Activated naive CD4-positive, alpha-beta T cell treated with anti-CD3 and anti-CD28 coated beads, Interleukin-2, amount 50 U/mL, for 24 hours (primary cell): ENCODE measurements around the gene SFMBT2.

Experiments used
- H3K27ac Mint-ChIP-seq: one replicate; pipeline ENCODE4 v1.8.0; 2021; ENCODE audit warnings: mild to moderate bottlenecking, mixed read lengths
- H3K27me3 Mint-ChIP-seq: one replicate; pipeline ENCODE4 v1.8.0; 2021; ENCODE audit warnings: mixed read lengths
- H3K36me3 Mint-ChIP-seq: one replicate; pipeline ENCODE4 v1.8.0; 2021; ENCODE audit warnings: mixed read lengths
- H3K4me1 Mint-ChIP-seq: one replicate; pipeline ENCODE4 v1.8.0; 2021; ENCODE audit warnings: mixed read lengths
- H3K4me3 Mint-ChIP-seq: one replicate; pipeline ENCODE4 v1.8.0; 2021; ENCODE audit warnings: mild to moderate bottlenecking, mixed read lengths
- H3K9me3 Mint-ChIP-seq: one replicate; pipeline ENCODE4 v1.8.0; 2021; ENCODE audit warnings: mixed read lengths

SFMBT2 gene

GRCh38 chr10:7159517-7159916 lies 251.3 kb downstream of the SFMBT2 start:
- no peaks in the 10 kb centered on the region for H3K27me3 Mint-ChIP-seq
- no peaks in the 10 kb centered on the region for H3K9me3 Mint-ChIP-seq
- H3K36me3 Mint-ChIP-seq: peaks cover 13% of the 10 kb centered on the region
- H3K27ac Mint-ChIP-seq: peak overlapping the region; percentile 18
- peak overlapping the region; percentile 15 for H3K4me3 Mint-ChIP-seq
- peaks cover 35% of the 10 kb centered on the region for H3K4me1 Mint-ChIP-seq

GRCh38 chr10:7157091-7157490 lies 253.7 kb downstream of the SFMBT2 start:
- Mint-ChIP-seq H3K4me3 (no peak overlapping the region), H3K9me3 (no peaks in the 10 kb centered on the region), H3K27me3 (no peaks in the 10 kb centered on the region), H3K36me3 (peaks cover 13% of the 10 kb centered on the region), H3K27ac (peak overlapping the region; percentile 48), H3K4me1 (peaks cover 35% of the 10 kb centered on the region)

GRCh38 chr10:7153750-7154149 lies 257.1 kb downstream of the SFMBT2 start:
- H3K4me1 Mint-ChIP-seq: peaks cover 16% of the 10 kb centered on the region
- H3K36me3 Mint-ChIP-seq: peaks cover 9% of the 10 kb centered on the region
- H3K9me3 Mint-ChIP-seq: no peaks in the 10 kb centered on the region
- H3K27me3 Mint-ChIP-seq: no peaks in the 10 kb centered on the region
- H3K4me3 Mint-ChIP-seq: no peak overlapping the region
- no peak overlapping the region for H3K27ac Mint-ChIP-seq

GRCh38 chr10:7152982-7153381 lies 257.9 kb downstream of the SFMBT2 start:
- Mint-ChIP-seq H3K4me3 (no peak overlapping the region), H3K9me3 (no peaks in the 10 kb centered on the region), H3K27me3 (no peaks in the 10 kb centered on the region), H3K4me1 (peaks cover 11% of the 10 kb centered on the region), H3K27ac (no peak overlapping the region), H3K36me3 (peaks cover 7% of the 10 kb centered on the region)

- Mint-ChIP-seq H3K27ac (no peak overlapping the region), H3K36me3 (peaks cover 5% of the 10 kb centered on the region), H3K4me3 (no peak overlapping the region), H3K4me1 (peaks cover 6% of the 10 kb centered on the region), H3K9me3 (no peaks in the 10 kb centered on the region), H3K27me3 (no peaks in the 10 kb centered on the region)
Observed at GRCh38 chr10:7152341-7152740, 258.5 kb downstream of the SFMBT2 start.

- H3K27me3 Mint-ChIP-seq: no peaks in the 10 kb centered on the region
- peaks cover 5% of the 10 kb centered on the region for H3K36me3 Mint-ChIP-seq
- no peak overlapping the region for H3K27ac Mint-ChIP-seq
- no peak overlapping the region for H3K4me3 Mint-ChIP-seq
- H3K9me3 Mint-ChIP-seq: no peaks in the 10 kb centered on the region
- H3K4me1 Mint-ChIP-seq: no peaks in the 10 kb centered on the region
Observed at GRCh38 chr10:7151538-7151937, 259.3 kb downstream of the SFMBT2 start.

GRCh38 chr10:7150349-7150748 lies 260.5 kb downstream of the SFMBT2 start:
- H3K9me3 Mint-ChIP-seq: no peaks in the 10 kb centered on the region
- no peak overlapping the region for H3K4me3 Mint-ChIP-seq
- H3K27ac Mint-ChIP-seq: no peak overlapping the region
- H3K4me1 Mint-ChIP-seq: no peaks in the 10 kb centered on the region
- H3K27me3 Mint-ChIP-seq: peaks cover 2% of the 10 kb centered on the region
- peaks cover 5% of the 10 kb centered on the region for H3K36me3 Mint-ChIP-seq

GRCh38 chr10:7146189-7146588 lies 264.6 kb downstream of the SFMBT2 start:
- Mint-ChIP-seq H3K9me3 (no peaks in the 10 kb centered on the region), H3K36me3 (no peaks in the 10 kb centered on the region), H3K4me1 (no peaks in the 10 kb centered on the region), H3K27me3 (peaks cover 5% of the 10 kb centered on the region), H3K27ac (no peak overlapping the region), H3K4me3 (no peak overlapping the region)

GRCh38 chr10:7136016-7136415 lies 274.8 kb downstream of the SFMBT2 start:
- Mint-ChIP-seq H3K9me3 (no peaks in the 10 kb centered on the region), H3K27me3 (no peaks in the 10 kb centered on the region), H3K4me3 (no peak overlapping the region), H3K4me1 (peaks cover 9% of the 10 kb centered on the region), H3K27ac (no peak overlapping the region), H3K36me3 (peaks cover 4% of the 10 kb centered on the region)

- H3K4me1 Mint-ChIP-seq: peaks cover 9% of the 10 kb centered on the region
- H3K27me3 Mint-ChIP-seq: no peaks in the 10 kb centered on the region
- H3K36me3 Mint-ChIP-seq: peaks cover 4% of the 10 kb centered on the region
Observed at GRCh38 chr10:7135188-7135587, 275.6 kb downstream of the SFMBT2 start.

GRCh38 chr10:7134448-7134847 lies 276.4 kb downstream of the SFMBT2 start:
- H3K27ac Mint-ChIP-seq: peak overlapping the region; percentile 4
- H3K36me3 Mint-ChIP-seq: peaks cover 4% of the 10 kb centered on the region
- H3K4me1 Mint-ChIP-seq: peaks cover 9% of the 10 kb centered on the region
- no peaks in the 10 kb centered on the region for H3K9me3 Mint-ChIP-seq
- no peak overlapping the region for H3K4me3 Mint-ChIP-seq
- no peaks in the 10 kb centered on the region for H3K27me3 Mint-ChIP-seq

More at GRCh38 chr10:7135188-7135587, 275.6 kb downstream of the SFMBT2 start:
- no peaks in the 10 kb centered on the region for H3K9me3 Mint-ChIP-seq
- no peak overlapping the region for H3K27ac Mint-ChIP-seq
- no peak overlapping the region for H3K4me3 Mint-ChIP-seq

GRCh38 chr10:7133958-7134357 lies 276.9 kb downstream of the SFMBT2 start:
- H3K9me3 Mint-ChIP-seq: no peaks in the 10 kb centered on the region
- no peak overlapping the region for H3K4me3 Mint-ChIP-seq
- H3K4me1 Mint-ChIP-seq: peaks cover 9% of the 10 kb centered on the region
- H3K27me3 Mint-ChIP-seq: no peaks in the 10 kb centered on the region
- H3K27ac Mint-ChIP-seq: no peak overlapping the region
- peaks cover 4% of the 10 kb centered on the region for H3K36me3 Mint-ChIP-seq

GRCh38 chr10:7133278-7133677 lies 277.6 kb downstream of the SFMBT2 start:
- no peaks in the 10 kb centered on the region for H3K27me3 Mint-ChIP-seq
- H3K4me1 Mint-ChIP-seq: peaks cover 9% of the 10 kb centered on the region
- H3K36me3 Mint-ChIP-seq: peaks cover 4% of the 10 kb centered on the region
- H3K27ac Mint-ChIP-seq: no peak overlapping the region
- H3K9me3 Mint-ChIP-seq: no peaks in the 10 kb centered on the region
- no peak overlapping the region for H3K4me3 Mint-ChIP-seq

- Mint-ChIP-seq H3K9me3 (no peaks in the 10 kb centered on the region), H3K4me1 (peaks cover 9% of the 10 kb centered on the region), H3K27me3 (no peaks in the 10 kb centered on the region)
Observed at GRCh38 chr10:7130191-7130911, 280.5 kb downstream of the SFMBT2 start.

GRCh38 chr10:7123774-7124173 lies 287.1 kb downstream of the SFMBT2 start:
- Mint-ChIP-seq H3K27ac (no peak overlapping the region), H3K9me3 (no peaks in the 10 kb centered on the region), H3K36me3 (no peaks in the 10 kb centered on the region), H3K27me3 (no peaks in the 10 kb centered on the region), H3K4me3 (no peak overlapping the region), H3K4me1 (peaks cover 6% of the 10 kb centered on the region)

More at GRCh38 chr10:7130191-7130911, 280.5 kb downstream of the SFMBT2 start:
- Mint-ChIP-seq H3K4me3 (no peak overlapping the region), H3K27ac (no peak overlapping the region), H3K36me3 (peaks cover 4% of the 10 kb centered on the region)

GRCh38 chr10:7122561-7122960 lies 288.3 kb downstream of the SFMBT2 start:
- no peak overlapping the region for H3K27ac Mint-ChIP-seq

More at GRCh38 chr10:7122561-7122960, 288.3 kb downstream of the SFMBT2 start:
- H3K36me3 Mint-ChIP-seq: no peaks in the 10 kb centered on the region
- no peaks in the 10 kb centered on the region for H3K27me3 Mint-ChIP-seq
- H3K4me3 Mint-ChIP-seq: no peak overlapping the region
- peaks cover 6% of the 10 kb centered on the region for H3K4me1 Mint-ChIP-seq
- no peaks in the 10 kb centered on the region for H3K9me3 Mint-ChIP-seq
